GM12874 (cell line): ENCODE data around the gene DNASE1L3.

Source experiments
- CTCF ChIP-seq: IDR thresholded peaks from 2 replicates; pipeline ENCODE4 v1.5.1; 2011; ENCODE audit warnings: low read depth, mild to moderate bottlenecking, control low read depth, low read length, moderate library complexity; ENCODE audit not compliant: insufficient read depth

Gene DNASE1L3

GRCh38 chr3:58150810-58151199, 60.0 kb downstream of the DNASE1L3 start:
- TF ChIP-seq CTCF, result no peak

GRCh38 chr3:58150130-58150809, 60.5 kb downstream of the DNASE1L3 start:
- no peak for TF ChIP-seq CTCF

GRCh38 chr3:58148049-58148448, 62.7 kb downstream of the DNASE1L3 start:
- TF ChIP-seq CTCF, result no peak

GRCh38 chr3:58144478-58145325, 66.1 kb downstream of the DNASE1L3 start:
- no peak for TF ChIP-seq CTCF

- no peak for TF ChIP-seq CTCF
These were observed 67.2 kb downstream of the DNASE1L3 start for GRCh38 chr3:58143417-58144055.
